HG03103 (cell line): Measurements from ENCODE around the gene PTN.
"Not testable (repeated sequence)": the region's sequence is repeated elsewhere in the genome, so short reads cannot be mapped to it uniquely, and the experiment has no call there.

Experiments
- ATAC-seq: cut with Tn5 transposase; IDR thresholded peaks from one replicate; pipeline ENCODE4 v1.9.1; 2021; ENCODE audit warnings: low read depth; ENCODE audit not compliant: unreplicated experiment

Gene PTN

GRCh38 chr7:137196648-137197047 is 146.9 kb downstream of the PTN start:
- no peak for ATAC-seq

- no peak for ATAC-seq
These were observed 147.5 kb downstream of the PTN start for GRCh38 chr7:137195996-137196395.

- not testable (repeated sequence) for ATAC-seq
These were observed 161.9 kb downstream of the PTN start for GRCh38 chr7:137181619-137182018.
